Measurements from ENCODE around the gene C14orf93. TPM values are rescaled to one million over a fixed set of nuclear protein-coding genes. Genes with fewer than 3 reads are reported as not detected.
"Not testable (repeated sequence)": the region's sequence is repeated elsewhere in the genome, so short reads cannot be mapped to it uniquely, and the experiment has no call there.

The C14orf93 gene
- total RNA-seq, 1 experiment from 2014 or later: 7.2 TPM

DNA sequence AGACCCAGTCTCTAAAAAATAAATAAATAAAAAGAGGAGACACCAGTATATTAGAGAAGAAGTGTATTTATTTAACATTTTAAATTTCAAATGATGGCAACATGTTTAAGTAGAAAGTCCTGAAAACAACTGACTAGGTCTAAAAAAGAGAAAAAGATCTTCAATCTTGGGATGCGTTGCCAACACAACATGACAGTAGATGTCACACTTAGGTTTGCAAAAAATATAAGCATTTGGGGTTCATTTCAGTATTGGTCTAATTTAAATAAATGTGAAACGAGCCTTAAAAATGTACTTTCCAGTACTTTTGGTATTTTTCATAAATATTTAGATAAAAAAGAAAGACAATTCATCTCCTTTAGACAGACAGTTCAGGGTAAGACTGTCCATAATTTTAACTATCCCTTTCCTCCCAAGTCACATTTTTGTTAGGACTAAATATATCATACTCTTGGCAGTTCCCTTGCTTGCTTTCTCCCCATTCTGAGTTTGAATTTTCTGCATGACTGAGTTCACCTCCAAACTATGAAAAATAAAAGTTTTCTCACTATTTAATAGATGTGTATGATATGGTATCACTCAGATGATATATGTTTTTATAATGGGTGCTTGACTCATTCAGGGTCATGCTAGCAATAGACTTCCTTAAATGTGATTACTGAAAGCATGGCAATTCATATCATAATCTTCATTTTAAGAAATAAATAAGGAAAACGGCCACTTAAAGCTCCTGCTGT, 4.3 kb downstream of the C14orf93 start:
- H3K27ac Mint-ChIP-seq (ENCODE audit: unreplicated experiment): peak overlapping the region; percentile 99
- peaks cover 14% of the 10 kb centered on the region for H3K4me1 ChIP-seq
- H3K4me3 Mint-ChIP-seq (ENCODE audit: unreplicated experiment): peak overlapping the region; percentile 100
- H3K4me3 ChIP-seq (ENCODE audit: low read depth, low read length): peak overlapping the region; percentile 63
- ChIA-PET POLR2A (interaction anchor here (0.6 to 2.2 kb wide), 4 partner anchors 28 to 89 kb away, joined by 3 to 25 read pairs (median 14); partner anchors contain the start of genes ACIN1, C14orf119 and HAUS4), CTCF (interaction anchor here (0.6 to 2.5 kb wide), 8 partner anchors 9 to 89 kb away, joined by 4 to 43 read pairs (median 18); partner anchors contain the start of genes ACIN1, C14orf119 and CDH24)
- no TSS peak for BruUV-seq (replicated peaks)
- H3K9me3 ChIP-seq: no peaks in the 10 kb centered on the region
- H3K27me3 ChIP-seq (replicated peaks; ENCODE audit: control insufficient read depth, insufficient read depth, low read length): no peaks in the 10 kb centered on the region
- H3K9me3 Mint-ChIP-seq (ENCODE audit: unreplicated experiment): no peaks in the 10 kb centered on the region
- intact Hi-C loops (cut with micrococcal nuclease; ENCODE audit: unreplicated experiment): loop anchor here (2.0 kb wide), 1 partner anchor 29 kb away; the partner anchor contains the start of gene PSMB5
- DNase-seq: no peak
- H3K36me3 ChIP-seq (ENCODE audit: control insufficient read depth, insufficient read depth, low read length): no peaks in the 10 kb centered on the region
- no peak for TF ChIP-seq CTCF (IDR thresholded peaks at IDR 0.05; ENCODE audit: insufficient read depth in 1 of 2, low read depth in 1 of 2, low read length in 1 of 2, severe bottlenecking in 1 of 2, unreplicated experiment in 1 of 2)
- H3K4me1 Mint-ChIP-seq (ENCODE audit: low read depth, unreplicated experiment): peaks cover 9% of the 10 kb centered on the region
- H3K27me3 Mint-ChIP-seq (ENCODE audit: insufficient read depth, unreplicated experiment): no peaks in the 10 kb centered on the region
- peaks cover 14% of the 10 kb centered on the region for H3K36me3 Mint-ChIP-seq (ENCODE audit: insufficient read depth, unreplicated experiment)

- H3K27me3 Mint-ChIP-seq (ENCODE audit: insufficient read depth, unreplicated experiment); H3K9me3 Mint-ChIP-seq (ENCODE audit: unreplicated experiment); H3K36me3 ChIP-seq (ENCODE audit: control insufficient read depth, insufficient read depth, low read length); H3K9me3 ChIP-seq; H3K27me3 ChIP-seq (replicated peaks; ENCODE audit: control insufficient read depth, insufficient read depth, low read length); H3K4me3 Mint-ChIP-seq (ENCODE audit: unreplicated experiment); H3K4me3 ChIP-seq (ENCODE audit: low read depth, low read length); BruUV-seq (replicated peaks); H3K27ac Mint-ChIP-seq (ENCODE audit: unreplicated experiment); DNase-seq; intact Hi-C loops (cut with micrococcal nuclease; ENCODE audit: unreplicated experiment): not testable (repeated sequence)
- CTCF ChIA-PET: interaction anchor here (1.5 kb wide), 1 partner anchor 18 kb away, joined by 4 read pairs; no protein-coding TSS in a partner anchor
- H3K36me3 Mint-ChIP-seq (ENCODE audit: insufficient read depth, unreplicated experiment): peaks cover 14% of the 10 kb centered on the region
- peaks cover 16% of the 10 kb centered on the region for H3K4me1 Mint-ChIP-seq (ENCODE audit: low read depth, unreplicated experiment)
- POLR2A ChIA-PET: interaction anchor here (0.7 kb wide), 1 partner anchor 44 kb away, joined by 3 read pairs; no protein-coding TSS in a partner anchor
- peaks cover 12% of the 10 kb centered on the region for H3K4me1 ChIP-seq
Observed at GRCh38 chr14:23004274-23004673, 5.7 kb downstream of the C14orf93 start.

DNA sequence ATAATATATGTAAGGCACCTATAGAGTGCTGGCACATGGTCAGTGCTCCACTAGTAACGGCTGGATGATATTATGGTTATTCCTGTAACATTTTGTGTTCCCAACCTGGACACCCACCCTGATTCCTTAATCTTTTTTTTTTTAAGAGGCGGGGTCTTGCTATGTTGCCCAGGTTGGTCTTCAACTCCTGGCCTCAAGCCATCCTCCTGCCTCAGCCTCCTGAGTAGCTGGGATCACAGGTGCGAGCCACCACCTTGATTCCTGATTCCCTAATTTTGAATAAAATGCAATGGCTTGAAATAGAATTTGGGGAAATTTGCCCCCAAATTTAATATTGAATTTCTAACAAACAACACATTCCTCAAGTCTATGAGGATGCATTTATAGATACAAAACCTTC, 7.4 kb downstream of the C14orf93 start:
- POLR2A ChIA-PET: no interaction called here
- no peak for TF ChIP-seq CTCF (IDR thresholded peaks at IDR 0.05; ENCODE audit: insufficient read depth in 1 of 2, low read depth in 1 of 2, low read length in 1 of 2, severe bottlenecking in 1 of 2, unreplicated experiment in 1 of 2)
- DNase-seq: no peak
- H3K36me3 Mint-ChIP-seq (ENCODE audit: insufficient read depth, unreplicated experiment): peaks cover 13% of the 10 kb centered on the region
- intact Hi-C loops (cut with micrococcal nuclease; ENCODE audit: unreplicated experiment): no loop called here
- no peak overlapping the region for H3K4me3 ChIP-seq (ENCODE audit: low read depth, low read length)
- H3K27ac Mint-ChIP-seq (ENCODE audit: unreplicated experiment): no peak overlapping the region
- peaks cover 7% of the 10 kb centered on the region for H3K4me1 ChIP-seq
- CTCF ChIA-PET: interaction anchor here (1.3 kb wide), 1 partner anchor 66 kb away, joined by 3 read pairs; no protein-coding TSS in a partner anchor
- no peak overlapping the region for H3K4me3 Mint-ChIP-seq (ENCODE audit: unreplicated experiment)
- H3K27me3 Mint-ChIP-seq (ENCODE audit: insufficient read depth, unreplicated experiment): no peaks in the 10 kb centered on the region
- no peaks in the 10 kb centered on the region for H3K36me3 ChIP-seq (ENCODE audit: control insufficient read depth, insufficient read depth, low read length)
- H3K9me3 Mint-ChIP-seq (ENCODE audit: unreplicated experiment): no peaks in the 10 kb centered on the region
- no peaks in the 10 kb centered on the region for H3K27me3 ChIP-seq (replicated peaks; ENCODE audit: control insufficient read depth, insufficient read depth, low read length)
- no peaks in the 10 kb centered on the region for H3K9me3 ChIP-seq
- BruUV-seq (replicated peaks): no TSS peak
- peaks cover 16% of the 10 kb centered on the region for H3K4me1 Mint-ChIP-seq (ENCODE audit: low read depth, unreplicated experiment)
